Vagina (tissue), 2 donors: ENCODE measurements around the gene PHB1. TPM values are rescaled to one million over a fixed set of nuclear protein-coding genes. Genes with fewer than 3 reads are reported as not detected.

Experiments used
- DNase-seq, 2 donors: peaks; one replicate each; pipeline ENCODE4 v3.0.0-alpha.2; 2017; ENCODE audit errors: extremely low spot score in 2 of 2
- H3K27ac ChIP-seq: fragments of 200-600 bp; sonication (generic); one replicate; pipeline ENCODE4 v1.5.1; 2019
- H3K27me3 ChIP-seq: fragments of 200-600 bp; sonication (generic); one replicate; pipeline ENCODE4 v1.5.1; 2019
- H3K36me3 ChIP-seq, 2 donors: fragments of 200-600 bp; sonication (generic); one replicate each; pipeline ENCODE4 v1.5.1; 2017 to 2019
- H3K4me1 ChIP-seq: fragments of 200-600 bp; sonication (generic); one replicate; pipeline ENCODE4 v1.5.1; 2019
- H3K4me3 ChIP-seq, 2 donors: fragments of 200-600 bp; sonication (generic); 1 replicate in 1 of 2; 2 replicates in 1 of 2; pipeline ENCODE4 v1.5.1; 2016 to 2019
- H3K9me3 ChIP-seq: fragments of 200-600 bp; sonication (generic); one replicate; pipeline ENCODE4 v1.5.1; 2019
- POLR2A ChIP-seq, 2 donors: fragments of 450-650 bp; IDR thresholded peaks; one replicate each; pipeline ENCODE4 v1.6.1; 2017; ENCODE audit warnings: antibody characterized with exemption in 2 of 2, mild to moderate bottlenecking in 2 of 2, moderate library complexity in 2 of 2
- POLR2AphosphoS5 ChIP-seq, 2 donors: sonication (generic); formaldehyde crosslinking; IDR thresholded peaks; one replicate each; pipeline ENCODE4 v1.9.0; 2017; ENCODE audit warnings: antibody characterized with exemption in 2 of 2, mild to moderate bottlenecking in 2 of 2, low read depth in 1 of 2; ENCODE audit not compliant: insufficient read depth in 1 of 2
- intact Hi-C: fragments of 100-400 bp; cut with DNase I; formaldehyde crosslinking; loops from one replicate; pipeline ENCODE4 v1.15.1; 2023
- total RNA-seq: library from RNA; depleted of rRNA; stranded (reverse); fragments of >200 nt; gene quantifications from one replicate; pipeline ENCODE4 v1.2.3, GENCODE V29; 2016
- TF ChIP-seq, protein P1 (sequence below), 3 experiments: fragments of 450-650 bp in 2 of 3; fragments of 200-600 bp in 1 of 3; sonication (generic) in 1 of 3; IDR thresholded peaks; one replicate each; pipeline ENCODE4 v1.5.1; 2017 to 2019; ENCODE audit warnings: antibody characterized with exemption in 3 of 3, mild to moderate bottlenecking in 2 of 3, moderate library complexity in 2 of 3

PHB1 gene
- total RNA-seq, 1 donor from 2014 or later, result 58.7 TPM

DNA sequence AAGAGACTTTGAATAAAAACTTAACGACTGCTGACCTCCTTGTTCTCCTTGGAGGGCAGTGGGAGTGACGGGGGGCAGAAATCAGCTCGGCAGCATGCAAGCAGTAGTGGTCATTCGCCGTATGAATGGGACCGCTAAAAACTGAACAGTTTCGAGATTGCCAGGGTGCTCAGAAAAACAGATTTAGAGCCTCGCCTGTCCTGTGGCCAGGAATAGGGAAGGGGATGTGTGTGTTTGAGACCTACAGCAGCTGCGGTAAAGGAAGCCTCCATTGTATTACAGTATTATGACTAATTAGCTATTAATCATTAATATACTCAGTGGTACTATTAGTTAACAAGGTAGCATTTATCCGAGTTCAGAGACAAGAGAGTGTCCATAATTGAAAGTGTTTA lies 52.0 kb downstream of the PHB1 start:
- peak overlapping the region; percentile 97 for H3K27ac ChIP-seq
- no peak for DNase-seq
- no peaks in the 10 kb centered on the region for H3K27me3 ChIP-seq
- intact Hi-C loops, result no loop called here
- no peaks in the 10 kb centered on the region for H3K9me3 ChIP-seq
- peaks cover 34% of the 10 kb centered on the region for H3K4me1 ChIP-seq
- TF ChIP-seq, protein P1, sequence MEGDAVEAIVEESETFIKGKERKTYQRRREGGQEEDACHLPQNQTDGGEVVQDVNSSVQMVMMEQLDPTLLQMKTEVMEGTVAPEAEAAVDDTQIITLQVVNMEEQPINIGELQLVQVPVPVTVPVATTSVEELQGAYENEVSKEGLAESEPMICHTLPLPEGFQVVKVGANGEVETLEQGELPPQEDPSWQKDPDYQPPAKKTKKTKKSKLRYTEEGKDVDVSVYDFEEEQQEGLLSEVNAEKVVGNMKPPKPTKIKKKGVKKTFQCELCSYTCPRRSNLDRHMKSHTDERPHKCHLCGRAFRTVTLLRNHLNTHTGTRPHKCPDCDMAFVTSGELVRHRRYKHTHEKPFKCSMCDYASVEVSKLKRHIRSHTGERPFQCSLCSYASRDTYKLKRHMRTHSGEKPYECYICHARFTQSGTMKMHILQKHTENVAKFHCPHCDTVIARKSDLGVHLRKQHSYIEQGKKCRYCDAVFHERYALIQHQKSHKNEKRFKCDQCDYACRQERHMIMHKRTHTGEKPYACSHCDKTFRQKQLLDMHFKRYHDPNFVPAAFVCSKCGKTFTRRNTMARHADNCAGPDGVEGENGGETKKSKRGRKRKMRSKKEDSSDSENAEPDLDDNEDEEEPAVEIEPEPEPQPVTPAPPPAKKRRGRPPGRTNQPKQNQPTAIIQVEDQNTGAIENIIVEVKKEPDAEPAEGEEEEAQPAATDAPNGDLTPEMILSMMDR (IDR thresholded peaks at IDR 0.05), result no peak
- TF ChIP-seq POLR2A (IDR thresholded peaks at IDR 0.05), result no peak
- no peak for TF ChIP-seq POLR2AphosphoS5 (IDR thresholded peaks at IDR 0.05; ENCODE audit: insufficient read depth in 1 of 2, low read depth in 1 of 2)
- H3K4me3 ChIP-seq, result peak overlapping the region; percentile 80 to 99
- no peaks in the 10 kb centered on the region for H3K36me3 ChIP-seq

DNA sequence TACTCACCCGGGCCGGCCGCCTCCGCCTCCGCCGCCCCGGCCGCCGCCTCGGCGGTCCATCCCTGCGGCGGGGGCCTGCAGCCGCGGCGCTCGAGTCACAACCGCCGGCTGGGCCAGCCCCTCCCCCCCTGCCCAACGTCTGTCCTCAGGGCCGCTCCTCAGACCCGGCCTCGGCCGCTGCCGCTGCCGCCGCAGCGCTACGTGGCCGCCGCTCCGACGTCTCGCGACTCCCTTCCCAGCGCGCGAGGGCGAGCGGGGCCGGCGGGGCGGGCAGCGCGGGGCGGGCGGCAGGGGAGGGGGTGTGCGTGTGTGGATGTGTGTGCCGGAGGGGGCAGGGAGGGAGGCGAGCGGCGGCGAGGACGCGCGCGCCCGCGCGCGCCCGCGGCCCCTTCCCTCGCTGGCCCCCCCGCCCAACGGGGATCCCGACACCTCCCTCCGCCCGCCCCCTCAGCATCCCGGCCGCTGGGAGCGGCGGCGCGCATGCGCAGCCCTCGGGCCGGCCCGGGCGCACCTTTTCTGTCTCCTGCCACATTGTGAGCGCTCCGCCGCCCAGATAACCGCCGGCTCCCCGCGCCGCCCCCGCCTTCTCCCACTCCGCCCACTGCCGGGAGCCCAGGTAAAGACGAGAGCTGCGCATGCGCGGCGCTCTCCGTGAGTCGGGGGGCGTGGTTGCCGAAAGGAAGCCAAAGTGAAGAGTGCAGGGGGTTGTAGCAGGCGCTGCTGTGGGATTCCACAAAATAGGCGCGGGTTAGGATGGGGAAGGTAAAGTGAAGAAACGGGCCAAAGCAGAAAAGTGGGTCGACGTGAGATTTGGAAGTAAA lies 52.6 kb downstream of the PHB1 start, which contains the start of gene ZNF652:
ZNF652 (minus strand) TSS at position 349 of the 821 bp plus-strand sequence. CDS start 44,525 bp downstream, outside the sequence.
- Histone ChIP-seq H3K36me3 (no peaks in the 10 kb centered on the region), H3K9me3 (no peaks in the 10 kb centered on the region), H3K27me3 (no peaks in the 10 kb centered on the region), H3K27ac (peak within 1 kb of the TSS; percentile 97), H3K4me1 (peaks cover 40% of the 10 kb centered on the region), H3K4me3 (peak within 1 kb of the TSS; percentile 80 to 99)
- intact Hi-C loops, result no loop called here
- TF ChIP-seq, protein P1 (IDR thresholded peaks at IDR 0.05), result no peak
- TF ChIP-seq POLR2AphosphoS5 (IDR thresholded peaks at IDR 0.05; ENCODE audit: insufficient read depth in 1 of 2, low read depth in 1 of 2), result peak; percentile 40 to 58
- DNase-seq, result no peak

DNA sequence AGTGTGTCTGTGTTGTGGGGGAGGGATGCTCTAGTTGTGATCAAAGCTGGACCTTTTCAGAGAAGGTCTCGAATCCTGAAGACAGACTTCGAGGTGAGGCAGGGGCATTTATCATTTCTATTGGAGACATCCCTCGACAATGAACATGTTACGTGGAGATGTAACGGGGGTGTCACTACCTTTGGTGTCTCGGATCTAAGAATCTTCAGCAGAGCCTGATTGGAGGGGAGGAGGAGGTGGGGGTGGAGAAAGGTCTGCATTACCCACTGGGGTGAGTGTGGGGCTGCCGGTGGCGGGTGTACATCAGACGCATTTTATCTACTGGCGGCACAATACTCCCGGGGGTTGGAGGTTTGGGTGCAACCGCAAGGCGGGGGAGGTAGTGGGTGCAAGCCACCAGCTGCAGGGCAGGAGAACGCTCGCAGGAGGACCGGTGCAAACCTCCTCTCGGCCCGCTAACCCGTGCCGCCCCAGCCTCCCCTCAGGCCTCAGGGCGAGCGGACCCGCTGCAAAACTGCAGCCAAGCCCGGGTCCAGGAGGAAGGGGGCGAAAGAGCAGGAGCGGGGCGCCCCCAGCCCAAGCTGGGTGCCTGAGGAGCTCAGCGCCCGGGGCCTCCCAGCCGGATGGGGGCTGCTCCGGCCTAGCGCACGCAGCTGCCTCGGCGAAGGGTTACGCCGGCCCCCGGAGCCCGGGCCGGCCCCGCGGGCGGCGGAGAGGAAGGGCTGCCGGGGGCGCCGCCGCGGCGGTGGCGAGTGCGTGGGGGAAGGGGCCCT lies 53.4 kb downstream of the PHB1 start:
- H3K4me1 ChIP-seq, result peaks cover 46% of the 10 kb centered on the region
- H3K27ac ChIP-seq, result peak overlapping the region; percentile 97
- intact Hi-C loops, result no loop called here
- DNase-seq, result no peak
- H3K9me3 ChIP-seq, result no peaks in the 10 kb centered on the region
- no peaks in the 10 kb centered on the region for H3K36me3 ChIP-seq
- peak overlapping the region; percentile 80 to 99 for H3K4me3 ChIP-seq
- no peaks in the 10 kb centered on the region for H3K27me3 ChIP-seq
- TF ChIP-seq POLR2AphosphoS5 (IDR thresholded peaks at IDR 0.05; ENCODE audit: insufficient read depth in 1 of 2, low read depth in 1 of 2) (peak in 1 of 2 donors; percentile 64), POLR2A (IDR thresholded peaks at IDR 0.05) (no peak)

DNA sequence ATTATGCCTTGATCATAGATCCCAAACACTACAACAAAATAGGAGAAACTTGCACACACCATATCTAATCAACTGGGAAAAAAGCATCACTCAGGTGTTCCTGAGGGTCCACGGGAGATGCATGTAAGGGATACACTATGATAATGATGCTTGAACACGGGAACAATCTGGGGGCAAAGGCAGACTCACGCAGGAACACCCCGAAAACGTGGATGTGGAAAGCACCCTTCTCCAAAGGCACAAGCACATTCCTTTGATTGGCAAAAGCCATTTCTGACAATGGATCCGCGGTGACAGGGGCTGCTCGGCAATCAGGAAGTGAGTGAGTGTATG lies 53.9 kb downstream of the PHB1 start:
- no peaks in the 10 kb centered on the region for H3K9me3 ChIP-seq
- peak overlapping the region; percentile 80 to 99 for H3K4me3 ChIP-seq
- peak overlapping the region; percentile 97 for H3K27ac ChIP-seq
- no peaks in the 10 kb centered on the region for H3K36me3 ChIP-seq
- DNase-seq, result no peak
- H3K4me1 ChIP-seq, result peaks cover 46% of the 10 kb centered on the region
- intact Hi-C loops, result no loop called here
- TF ChIP-seq POLR2AphosphoS5 (IDR thresholded peaks at IDR 0.05; ENCODE audit: insufficient read depth in 1 of 2, low read depth in 1 of 2), result no peak
- TF ChIP-seq POLR2A (IDR thresholded peaks at IDR 0.05), result no peak
- TF ChIP-seq, protein P1 (IDR thresholded peaks at IDR 0.05), result no peak
- no peaks in the 10 kb centered on the region for H3K27me3 ChIP-seq

DNA sequence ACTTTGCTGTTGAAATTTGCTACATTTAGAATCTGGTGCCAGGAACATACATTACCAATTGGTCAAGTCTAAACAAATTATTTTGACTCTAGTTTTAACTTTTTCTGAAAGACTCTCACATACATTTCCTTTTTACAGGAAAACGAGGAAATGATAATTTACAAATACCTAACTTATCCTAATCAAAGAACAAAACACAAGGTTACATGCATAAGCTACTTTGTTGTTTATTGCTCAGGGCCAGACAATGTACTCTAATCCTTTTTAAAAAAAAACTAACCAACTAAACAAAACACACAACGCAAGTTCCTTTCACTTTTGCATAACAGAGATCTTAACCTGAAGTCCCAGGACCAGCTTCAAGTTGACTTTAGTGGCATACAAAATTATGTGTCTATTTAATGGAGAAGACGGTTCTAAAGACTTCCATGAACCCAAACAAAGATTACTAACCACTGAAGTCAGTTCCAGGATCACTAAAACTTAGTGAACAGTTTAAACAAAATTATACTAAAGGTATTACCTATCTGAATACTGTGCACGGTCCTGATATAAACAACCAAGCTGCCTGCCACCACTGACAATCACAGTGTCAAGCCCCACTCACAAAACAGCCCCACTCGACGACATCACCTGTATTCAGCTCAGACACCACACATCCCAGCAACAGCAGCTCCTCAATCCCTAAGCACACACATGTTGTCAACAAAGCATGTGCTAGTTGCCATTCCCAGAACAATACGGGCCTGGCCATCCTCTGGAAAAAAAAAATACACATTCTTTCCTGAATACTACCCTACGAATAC lies 54.5 kb downstream of the PHB1 start:
- peak overlapping the region; percentile 97 for H3K27ac ChIP-seq
- intact Hi-C loops, result no loop called here
- no peaks in the 10 kb centered on the region for H3K36me3 ChIP-seq
- H3K9me3 ChIP-seq, result no peaks in the 10 kb centered on the region
- no peak for DNase-seq
- peak overlapping the region; percentile 80 to 99 for H3K4me3 ChIP-seq
- H3K27me3 ChIP-seq, result no peaks in the 10 kb centered on the region
- peaks cover 46% of the 10 kb centered on the region for H3K4me1 ChIP-seq
- TF ChIP-seq POLR2A (IDR thresholded peaks at IDR 0.05) (no peak), POLR2AphosphoS5 (IDR thresholded peaks at IDR 0.05; ENCODE audit: insufficient read depth in 1 of 2, low read depth in 1 of 2) (no peak)
- TF ChIP-seq, protein P1 (IDR thresholded peaks at IDR 0.05), result no peak
